PFSK-1 (cell line): ENCODE data around the gene CRLF2.

Experiments
- FOXP2 ChIP-seq: optimal IDR thresholded peaks from 2 replicates; pipeline ENCODE3; 2011; ENCODE audit warnings: borderline replicate concordance, control low read depth, inconsistent platforms; ENCODE audit not compliant: insufficient read depth; ENCODE audit errors: extremely low read length, extremely low read depth
- POLR2AphosphoS5 ChIP-seq: IDR thresholded peaks from 2 replicates; pipeline ENCODE4 v1.6.1; 2012; ENCODE audit warnings: low read depth, mild to moderate bottlenecking, control low read depth, low read length, moderate library complexity
- SIN3A ChIP-seq: IDR thresholded peaks from 2 replicates; pipeline ENCODE4 v1.6.1; 2012; ENCODE audit warnings: mild to moderate bottlenecking, low read length, moderate library complexity, borderline replicate concordance; ENCODE audit not compliant: insufficient read depth
- TAF1 ChIP-seq: IDR thresholded peaks from 2 replicates; pipeline ENCODE4 v1.6.1; 2012; ENCODE audit warnings: low read length, control low read depth, borderline replicate concordance; ENCODE audit not compliant: insufficient read depth
- TF ChIP-seq, protein P1 (sequence below), 2 experiments: IDR thresholded peaks; 2 replicates each; pipeline versions ENCODE4 v1.6.1 to v1.8.0; 2011 to 2012; ENCODE audit warnings: low read depth in 2 of 2, low read length in 2 of 2, control low read depth in 1 of 2, inconsistent platforms in 1 of 2, mild to moderate bottlenecking in 1 of 2, moderate library complexity in 1 of 2; ENCODE audit not compliant: insufficient read depth in 1 of 2

The CRLF2 gene

DNA sequence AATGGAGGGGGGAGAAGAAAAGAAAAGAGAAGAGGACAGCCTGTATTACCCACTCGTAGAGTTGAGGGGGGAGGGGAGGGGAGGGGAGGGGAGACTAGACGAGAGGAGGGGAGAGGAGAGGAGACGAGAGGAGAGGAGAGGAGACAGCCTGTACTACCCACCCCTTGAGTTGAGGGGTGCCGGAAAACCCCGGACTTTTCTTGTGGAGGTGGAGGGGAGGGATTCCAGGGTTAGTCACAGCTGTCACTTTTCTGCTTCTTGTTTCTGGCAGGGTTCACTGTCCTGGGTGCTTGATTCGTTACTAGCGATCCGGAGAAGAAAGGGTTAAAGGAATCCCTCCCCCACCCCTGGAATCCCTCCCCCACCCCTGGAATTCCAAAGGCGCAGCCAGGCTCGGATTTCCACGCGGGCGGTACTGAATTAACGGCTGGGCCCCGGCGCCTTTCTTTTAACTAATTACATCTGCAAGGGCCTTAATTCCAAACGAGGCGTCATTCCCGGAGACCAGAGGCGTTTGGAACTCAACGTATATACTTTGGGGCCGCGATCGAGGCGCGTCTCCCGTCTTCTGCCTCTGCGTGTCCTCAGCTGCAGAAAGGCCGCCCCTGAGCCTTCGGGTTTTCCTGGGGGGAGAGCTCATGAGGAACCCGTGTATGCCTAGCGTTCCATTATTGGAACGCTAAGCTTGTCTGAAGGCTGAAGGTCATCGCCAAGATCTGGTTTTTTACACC lies 36.0 kb upstream of the CRLF2 start:
- TF ChIP-seq, protein P1, sequence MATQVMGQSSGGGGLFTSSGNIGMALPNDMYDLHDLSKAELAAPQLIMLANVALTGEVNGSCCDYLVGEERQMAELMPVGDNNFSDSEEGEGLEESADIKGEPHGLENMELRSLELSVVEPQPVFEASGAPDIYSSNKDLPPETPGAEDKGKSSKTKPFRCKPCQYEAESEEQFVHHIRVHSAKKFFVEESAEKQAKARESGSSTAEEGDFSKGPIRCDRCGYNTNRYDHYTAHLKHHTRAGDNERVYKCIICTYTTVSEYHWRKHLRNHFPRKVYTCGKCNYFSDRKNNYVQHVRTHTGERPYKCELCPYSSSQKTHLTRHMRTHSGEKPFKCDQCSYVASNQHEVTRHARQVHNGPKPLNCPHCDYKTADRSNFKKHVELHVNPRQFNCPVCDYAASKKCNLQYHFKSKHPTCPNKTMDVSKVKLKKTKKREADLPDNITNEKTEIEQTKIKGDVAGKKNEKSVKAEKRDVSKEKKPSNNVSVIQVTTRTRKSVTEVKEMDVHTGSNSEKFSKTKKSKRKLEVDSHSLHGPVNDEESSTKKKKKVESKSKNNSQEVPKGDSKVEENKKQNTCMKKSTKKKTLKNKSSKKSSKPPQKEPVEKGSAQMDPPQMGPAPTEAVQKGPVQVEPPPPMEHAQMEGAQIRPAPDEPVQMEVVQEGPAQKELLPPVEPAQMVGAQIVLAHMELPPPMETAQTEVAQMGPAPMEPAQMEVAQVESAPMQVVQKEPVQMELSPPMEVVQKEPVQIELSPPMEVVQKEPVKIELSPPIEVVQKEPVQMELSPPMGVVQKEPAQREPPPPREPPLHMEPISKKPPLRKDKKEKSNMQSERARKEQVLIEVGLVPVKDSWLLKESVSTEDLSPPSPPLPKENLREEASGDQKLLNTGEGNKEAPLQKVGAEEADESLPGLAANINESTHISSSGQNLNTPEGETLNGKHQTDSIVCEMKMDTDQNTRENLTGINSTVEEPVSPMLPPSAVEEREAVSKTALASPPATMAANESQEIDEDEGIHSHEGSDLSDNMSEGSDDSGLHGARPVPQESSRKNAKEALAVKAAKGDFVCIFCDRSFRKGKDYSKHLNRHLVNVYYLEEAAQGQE (IDR thresholded peaks at IDR 0.05; ENCODE audit: insufficient read depth in 1 of 2, low read depth in 2 of 2, low read length in 2 of 2): no peak
- TF ChIP-seq TAF1 (no peak), FOXP2 (no peak), POLR2AphosphoS5 (no peak), SIN3A (no peak)

DNA sequence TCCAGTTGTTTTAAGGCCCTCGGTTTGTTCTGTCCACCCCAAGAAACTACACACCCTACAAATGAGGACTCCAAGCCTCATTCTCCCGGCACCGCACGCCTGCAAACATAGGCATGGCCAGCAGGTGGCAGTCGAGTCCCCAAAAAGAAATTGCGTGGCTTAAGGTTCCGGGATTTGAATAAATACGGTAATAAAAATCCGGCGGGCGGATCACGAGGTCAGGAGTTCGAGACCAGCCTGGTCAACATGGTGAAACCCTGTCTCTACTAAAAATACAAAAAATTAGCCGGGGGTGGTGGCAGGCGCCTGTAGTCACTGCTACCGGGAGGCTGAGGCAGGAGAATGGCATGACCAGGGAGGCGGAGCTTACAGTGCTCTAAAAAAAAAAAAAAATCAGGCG lies 34.4 kb upstream of the CRLF2 start:
- TF ChIP-seq SIN3A (no peak), TAF1 (no peak), FOXP2 (no peak), POLR2AphosphoS5 (no peak)
- TF ChIP-seq, protein P1 (IDR thresholded peaks at IDR 0.05; ENCODE audit: insufficient read depth in 1 of 2, low read depth in 2 of 2, low read length in 2 of 2): no peak

DNA sequence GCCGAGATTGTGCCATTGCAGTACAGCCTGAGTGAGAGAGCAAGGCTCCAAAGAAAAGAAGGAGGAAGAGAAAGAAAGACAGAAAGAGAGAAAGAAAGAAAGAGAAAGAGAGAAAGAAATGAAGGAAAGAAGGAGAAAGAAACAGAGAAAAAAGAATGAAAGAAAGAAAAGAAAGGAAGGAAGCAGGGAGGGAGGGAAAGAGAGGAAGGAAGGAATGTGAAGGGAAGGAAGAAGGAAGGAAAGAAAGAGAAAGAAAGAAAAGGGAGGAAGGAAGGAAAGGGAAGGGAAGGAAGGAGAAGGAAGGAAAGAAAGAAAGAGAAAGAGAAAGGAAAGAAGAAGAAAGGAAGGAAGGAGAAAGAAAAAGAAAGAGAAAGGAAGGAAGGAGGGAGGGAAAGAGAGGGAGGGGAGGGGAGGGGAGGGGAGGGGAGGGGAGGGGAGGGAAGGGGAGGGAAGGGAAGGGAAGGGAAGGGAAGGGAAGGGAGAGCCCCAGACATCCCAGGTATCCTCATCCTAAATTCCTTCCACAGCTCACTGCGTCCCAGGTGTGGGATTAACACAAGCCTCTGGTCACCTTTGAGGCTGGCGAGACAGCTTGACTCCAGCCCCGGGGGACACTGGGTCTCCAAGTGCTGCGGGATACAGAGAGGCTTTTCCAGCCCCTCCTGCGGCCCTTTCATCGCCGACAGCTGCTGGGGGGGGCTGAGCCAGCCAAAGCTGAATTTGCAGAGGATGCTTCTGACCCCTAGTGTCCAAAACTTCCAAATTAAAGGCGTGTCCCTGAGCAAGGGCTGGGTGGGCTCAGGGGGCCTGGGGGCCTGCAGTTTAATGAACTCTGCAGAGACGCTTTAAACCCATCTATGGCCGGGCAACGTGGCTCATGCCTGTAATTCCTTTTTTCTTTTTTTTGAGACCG lies 32.0 kb upstream of the CRLF2 start:
- TF ChIP-seq POLR2AphosphoS5: no peak
- no peak for TF ChIP-seq FOXP2
- TF ChIP-seq, protein P1 (IDR thresholded peaks at IDR 0.05; ENCODE audit: insufficient read depth in 1 of 2, low read depth in 2 of 2, low read length in 2 of 2): no peak
- no peak for TF ChIP-seq TAF1
- TF ChIP-seq SIN3A: no peak

DNA sequence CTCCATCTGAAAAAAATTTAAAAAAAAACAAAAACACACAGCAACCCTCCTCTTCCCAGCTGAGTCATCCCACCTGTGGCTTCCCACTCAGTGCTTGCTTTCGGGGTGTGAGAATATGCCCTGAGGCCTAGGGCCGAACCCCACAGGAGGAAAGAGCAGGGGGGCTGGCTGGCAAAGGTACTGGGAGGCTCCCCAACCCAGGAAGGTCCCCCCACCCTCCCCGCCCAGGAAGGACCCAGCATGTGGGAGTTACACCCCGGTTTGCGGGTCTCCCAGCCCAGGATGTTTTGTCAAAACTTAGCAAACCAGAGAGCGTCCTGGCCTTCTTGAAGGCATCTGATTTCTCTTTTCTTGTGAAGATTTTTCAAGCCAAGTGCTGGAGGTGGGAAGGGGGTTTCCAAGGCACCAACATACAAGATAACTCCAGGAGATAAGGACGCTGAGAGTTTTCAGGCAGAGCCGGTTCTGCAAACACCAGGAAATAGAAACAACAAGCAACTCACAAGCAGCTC lies 30.5 kb upstream of the CRLF2 start:
- no peak for TF ChIP-seq TAF1
- TF ChIP-seq, protein P1 (IDR thresholded peaks at IDR 0.05; ENCODE audit: insufficient read depth in 1 of 2, low read depth in 2 of 2, low read length in 2 of 2): no peak
- TF ChIP-seq FOXP2: no peak
- TF ChIP-seq POLR2AphosphoS5: no peak
- no peak for TF ChIP-seq SIN3A
